Measurements from ENCODE around the gene ZNF804B.

ZNF804B gene

GRCh38 chr7:88759230-88760135 is at the start of gene ZNF804B:
TSS of gene ZNF804B (plus strand) at chr7:88759700. CDS start at chr7:88759977, 277 bp downstream.
- DNase-seq (ENCODE audit: low read depth), result no peak

- DNase-seq (ENCODE audit: low read depth), result no peak
These were observed 23.6 kb upstream of the ZNF804B start for GRCh38 chr7:88735920-88736319.

DNA sequence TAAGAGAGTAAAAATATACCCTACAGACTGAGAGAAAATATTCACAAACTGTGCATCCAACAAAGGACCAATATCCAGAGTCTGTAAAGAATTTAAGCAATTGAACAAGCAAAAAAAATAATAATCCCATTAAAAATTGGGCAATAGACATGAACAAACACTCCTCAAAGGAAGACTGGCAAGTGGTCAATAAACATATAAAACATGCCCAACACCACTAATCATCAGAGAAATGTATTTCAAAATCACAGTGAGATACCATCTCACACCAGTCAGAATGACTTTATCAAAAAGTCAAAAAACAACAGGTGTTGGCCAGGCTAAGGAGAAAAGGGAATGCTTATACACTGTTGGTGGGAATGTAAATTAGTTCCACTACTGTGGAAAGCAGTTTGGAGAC is 21.9 kb upstream of the ZNF804B start:
- DNase-seq (ENCODE audit: low read depth), result no peak

- no peak for DNase-seq (ENCODE audit: low read depth)
These were observed 13.4 kb upstream of the ZNF804B start for GRCh38 chr7:88746126-88746525.

DNA sequence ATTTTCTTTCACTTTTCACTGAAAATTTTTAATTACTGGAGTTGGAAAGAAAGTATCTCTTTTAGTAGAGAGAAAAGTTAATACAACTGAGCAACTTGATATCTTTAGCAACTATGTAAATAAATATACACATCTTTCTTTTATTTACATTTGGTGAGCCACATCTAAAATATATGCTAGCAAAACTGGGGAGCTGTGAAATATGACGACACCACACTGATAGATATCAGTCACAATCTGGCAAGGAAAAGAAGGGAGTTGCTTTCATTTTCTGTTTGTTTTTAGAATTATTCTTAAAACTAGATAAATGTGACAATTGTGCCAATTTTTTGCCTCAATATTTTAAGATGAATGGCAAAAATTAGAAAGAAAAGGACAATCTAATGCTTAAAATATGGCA is 2.7 kb upstream of the ZNF804B start:
- no peak for DNase-seq (ENCODE audit: low read depth)

DNA sequence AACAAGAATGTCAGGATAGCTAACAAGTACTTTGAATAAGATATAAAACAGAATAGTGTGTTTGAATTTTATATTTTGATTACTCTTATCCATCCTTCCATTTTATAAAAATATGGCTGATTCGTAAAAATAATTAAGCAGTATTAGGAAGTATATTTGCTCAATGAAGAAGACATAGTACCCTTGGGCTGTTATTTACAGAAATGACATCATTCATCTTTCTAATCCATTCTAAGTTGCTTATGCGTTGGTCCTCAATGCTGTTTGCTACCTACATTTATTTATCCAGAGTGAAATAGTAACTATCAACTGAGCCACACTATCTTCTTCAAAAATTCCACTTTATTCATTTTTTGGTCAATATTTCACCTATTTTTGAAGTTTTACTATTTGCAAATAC is 2.1 kb upstream of the ZNF804B start:
- no peak for DNase-seq (ENCODE audit: low read depth)

DNA sequence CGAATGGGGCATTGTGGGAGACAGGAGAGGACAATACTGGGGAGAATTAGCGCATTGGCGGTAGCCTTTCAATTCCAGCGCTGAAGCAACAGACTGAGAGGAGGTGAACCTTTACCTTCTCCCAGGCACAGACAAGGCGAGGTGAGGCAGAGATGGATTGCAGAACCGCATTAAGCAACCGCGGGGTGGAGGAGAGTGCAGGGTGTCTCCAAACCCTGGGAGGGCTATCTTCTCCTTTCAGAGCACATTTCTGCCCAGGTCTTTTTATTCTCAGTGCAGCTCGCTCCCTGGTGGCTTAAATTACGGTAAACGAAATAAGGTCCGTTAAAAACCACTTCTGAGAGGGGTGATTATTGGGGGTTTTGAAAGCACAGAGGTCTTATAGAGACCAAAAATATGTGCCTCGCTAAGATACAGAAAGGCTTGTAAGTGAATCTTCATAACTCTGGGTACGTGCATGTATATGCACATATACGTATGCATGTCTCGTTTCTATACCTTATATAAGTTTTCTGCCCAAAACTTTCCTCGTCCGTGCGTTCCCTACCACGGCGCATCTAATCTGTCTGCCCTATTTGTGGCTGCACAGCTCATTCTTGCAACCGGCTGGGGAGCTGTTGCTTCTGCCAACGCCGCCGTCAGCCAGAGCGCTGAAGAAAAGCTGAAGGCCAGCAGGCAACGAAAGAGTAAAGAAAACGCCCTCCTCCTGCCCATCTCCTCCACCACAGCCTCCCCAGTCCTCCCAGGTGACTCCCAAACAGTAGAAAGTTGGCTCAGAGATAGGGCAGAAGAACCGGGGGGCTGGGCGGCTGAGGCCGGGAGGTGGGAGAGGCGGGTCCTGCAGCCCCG is 895 bp upstream of the ZNF804B start:
- DNase-seq (ENCODE audit: low read depth), result no peak

GRCh38 chr7:88760136-88760515 is 626 bp downstream of the ZNF804B start:
- no peak for DNase-seq (ENCODE audit: low read depth)

DNA sequence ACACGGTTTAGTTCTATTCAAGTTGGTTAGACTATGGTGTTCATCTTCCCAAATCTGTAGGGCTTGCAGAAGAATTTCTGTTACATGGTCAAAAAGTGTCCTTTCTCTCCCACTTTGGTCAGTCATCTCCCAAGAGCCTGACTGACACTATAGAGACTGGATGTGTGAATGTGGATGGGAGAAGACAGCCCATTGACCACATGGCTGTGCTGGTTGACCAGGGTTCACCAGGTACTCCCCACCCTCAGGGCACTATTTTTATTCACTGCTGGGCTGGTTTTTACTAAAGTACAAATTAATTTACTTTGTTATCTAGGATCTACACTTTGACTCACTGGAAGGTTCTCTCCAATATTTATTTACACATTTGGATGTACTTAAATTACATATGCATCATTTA is 2.3 kb downstream of the ZNF804B start:
- DNase-seq (ENCODE audit: low read depth), result no peak

DNA sequence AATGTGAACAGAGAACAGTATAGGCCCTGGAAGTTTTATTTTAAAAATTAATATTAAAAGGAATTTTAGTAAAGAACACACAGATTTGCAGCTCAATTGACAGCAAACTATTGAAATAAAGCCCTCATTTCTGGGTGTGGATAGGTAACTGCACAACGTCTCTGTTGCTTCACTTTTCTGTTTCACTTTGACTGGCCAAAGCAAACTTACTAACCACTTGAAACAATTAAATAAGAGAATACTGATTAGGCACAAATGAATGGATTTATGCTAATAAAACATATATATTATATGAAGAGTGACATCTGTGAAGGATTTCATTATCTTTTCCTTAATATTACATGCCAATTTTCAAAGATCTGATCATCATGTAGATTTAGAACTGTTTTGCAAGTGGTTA is 11.9 kb downstream of the ZNF804B start:
- DNase-seq (ENCODE audit: low read depth), result no peak

GRCh38 chr7:88772776-88773175 is 13.3 kb downstream of the ZNF804B start:
- DNase-seq (ENCODE audit: low read depth), result no peak

DNA sequence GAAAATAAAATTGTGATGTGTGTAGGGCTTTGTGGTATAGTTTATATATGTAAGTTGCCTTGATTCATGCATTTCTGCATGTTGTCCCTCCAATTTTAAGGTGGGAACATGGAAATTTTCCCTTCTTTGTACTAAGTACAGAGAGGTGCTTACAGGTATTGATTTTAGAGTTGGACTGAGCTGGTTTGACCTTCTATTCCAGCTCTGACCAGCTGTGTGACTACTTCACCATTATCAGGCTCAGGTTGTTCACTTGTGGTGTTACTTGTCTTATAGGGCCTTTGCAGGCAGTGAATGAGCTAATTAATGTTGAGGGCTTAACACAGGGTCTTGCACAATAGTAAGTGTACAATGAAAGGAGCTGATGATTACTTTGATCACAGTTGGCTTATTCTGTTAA is 16.3 kb downstream of the ZNF804B start:
- no peak for DNase-seq (ENCODE audit: low read depth)

DNA sequence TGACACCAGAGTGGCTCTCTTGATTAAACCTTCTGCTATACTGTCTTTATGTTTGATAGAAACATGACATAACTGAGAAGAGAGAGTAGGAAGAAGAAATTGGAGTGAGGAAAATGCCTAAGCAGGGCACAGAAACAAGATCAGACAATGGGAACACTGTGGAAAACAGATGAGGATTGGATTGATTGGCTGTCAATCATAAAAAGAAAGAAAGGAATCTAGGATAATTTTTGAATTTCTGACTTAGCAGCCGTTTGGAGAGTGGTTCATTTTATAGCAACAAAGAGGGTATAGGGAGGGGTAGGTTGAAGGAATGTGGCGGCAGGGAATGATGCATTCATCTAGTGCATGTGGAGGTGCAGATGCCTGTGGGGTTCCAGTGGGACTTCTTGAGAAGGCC is 28.3 kb downstream of the ZNF804B start:
- no peak for DNase-seq (ENCODE audit: low read depth)

- DNase-seq (ENCODE audit: low read depth), result no peak
These were observed 30.1 kb downstream of the ZNF804B start for GRCh38 chr7:88789480-88790064.

GRCh38 chr7:88791891-88792290 is 32.4 kb downstream of the ZNF804B start:
- DNase-seq (ENCODE audit: low read depth), result no peak

GRCh38 chr7:88792361-88792760 is 32.9 kb downstream of the ZNF804B start:
- DNase-seq (ENCODE audit: low read depth), result no peak

DNA sequence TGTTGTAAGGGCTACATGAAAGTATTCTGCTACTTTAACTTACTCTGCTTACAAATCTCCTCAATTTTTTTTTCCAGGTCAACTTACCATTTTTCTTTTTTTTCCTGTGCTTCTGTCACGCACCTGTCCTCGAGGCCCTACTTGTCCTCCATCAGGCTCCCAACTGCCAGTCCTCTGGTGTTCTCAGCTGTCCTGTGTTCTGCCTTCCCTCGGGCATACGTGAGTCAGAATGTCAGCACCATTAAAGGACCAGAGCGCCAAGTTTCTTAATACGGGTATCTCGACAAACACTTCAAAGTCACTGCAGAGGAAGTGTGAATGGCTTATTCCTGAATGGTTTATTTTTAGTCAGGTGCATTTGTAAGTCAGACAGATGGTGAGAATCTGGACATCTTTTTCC is 36.1 kb downstream of the ZNF804B start, which contains the start of gene TEX47:
TSS of gene TEX47 (minus strand) at position 185 of the 400 bp plus-strand sequence. CDS start 795 bp downstream, outside the sequence.
- DNase-seq (ENCODE audit: low read depth), result no peak

GRCh38 chr7:88801046-88801445 is 41.5 kb downstream of the ZNF804B start:
- no peak for DNase-seq (ENCODE audit: low read depth)

DNA sequence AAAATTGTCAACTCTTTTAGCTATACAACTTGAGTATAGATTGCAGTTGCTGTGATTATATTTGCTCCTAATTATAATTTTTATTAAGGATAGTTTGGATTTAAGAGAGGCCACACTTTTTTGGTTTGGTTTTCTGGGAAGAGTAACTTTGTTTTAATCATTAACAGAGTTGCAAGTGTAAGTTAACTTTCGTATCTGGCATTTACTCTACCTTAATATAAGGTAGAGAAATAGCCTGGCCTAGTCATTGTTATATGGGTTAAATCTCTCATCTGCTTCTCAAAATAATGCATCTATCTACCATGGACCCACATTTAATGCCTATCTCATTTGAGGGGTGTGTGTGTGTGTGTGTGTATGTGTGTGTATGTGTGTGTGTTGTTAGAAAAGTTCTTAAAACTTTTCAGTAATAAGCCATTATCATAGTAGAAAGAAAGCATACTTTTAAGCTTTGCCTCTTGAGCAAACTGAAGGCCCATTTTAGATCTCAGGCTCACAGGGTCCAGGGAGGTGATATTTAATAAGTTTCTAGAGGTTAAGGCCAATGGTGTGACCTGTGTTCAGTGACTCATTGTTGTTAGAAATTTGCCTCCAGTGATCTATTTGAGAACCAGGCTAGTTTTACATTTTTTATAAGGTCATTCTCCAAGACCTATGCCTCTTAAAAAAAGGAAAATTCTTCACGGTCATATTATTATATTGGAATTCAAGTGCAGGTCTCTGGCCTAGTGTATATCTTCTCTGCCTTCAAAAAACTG is 47.0 kb downstream of the ZNF804B start:
- no peak for DNase-seq (ENCODE audit: low read depth)

- no peak for DNase-seq (ENCODE audit: low read depth)
These were observed 59.1 kb downstream of the ZNF804B start for GRCh38 chr7:88818552-88818951.

DNA sequence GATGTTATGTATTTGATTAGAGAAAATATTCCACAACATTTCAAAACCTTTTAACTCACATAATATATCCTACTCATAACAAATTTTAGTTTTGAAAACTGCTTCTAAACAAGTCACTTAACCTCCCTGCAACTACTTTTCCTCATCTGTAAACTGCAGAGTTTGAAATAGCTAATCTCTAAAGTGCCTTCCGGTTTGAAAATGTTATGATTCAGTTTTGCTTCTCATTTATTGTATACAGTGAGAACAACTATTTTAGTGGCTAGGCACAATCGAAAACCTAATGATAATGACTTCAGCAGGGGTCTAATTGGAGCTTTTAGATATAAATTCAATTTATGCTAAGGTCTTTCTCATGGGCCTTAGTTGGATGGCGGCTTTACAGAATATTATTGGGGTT is 66.7 kb downstream of the ZNF804B start:
- DNase-seq (ENCODE audit: low read depth), result no peak

All from fibroblast of the conjunctiva (primary cell).